Activated B cell treated with CpG ODN at 0.5 μM for 24 hours (primary cell): ENCODE data around the gene XPR1. TPM values are rescaled to one million over a fixed set of nuclear protein-coding genes. Genes with fewer than 3 reads are reported as not detected.

ENCODE experiments used
- ATAC-seq: fragments of 200-7000 bp; cut with Tn5 transposase; one replicate; pipeline ENCODE4 v1.10.0; 2021; ENCODE audit warnings: low read depth, mild to moderate bottlenecking, moderate library complexity
- CTCF ChIA-PET: fragments of 350-600 bp; sonication (Branson Sonifier 250); formaldehyde crosslinking; loops from one replicate; lab custom pipeline; 2021; ENCODE audit warnings: antibody characterized with exemption; lab: Charles Lee
- POLR2A ChIA-PET: fragments of 350-600 bp; sonication (Branson Sonifier 250); formaldehyde crosslinking; loops from one replicate; lab custom pipeline; 2021; ENCODE audit warnings: antibody characterized with exemption; lab: Charles Lee
- DNase-seq: peaks from one replicate; pipeline ENCODE4 v3.0.0; 2022
- H3K27ac Mint-ChIP-seq: one replicate; pipeline ENCODE4 v1.8.0; 2020; ENCODE audit warnings: mixed read lengths
- H3K27me3 Mint-ChIP-seq: one replicate; pipeline ENCODE4 v1.8.0; 2021; ENCODE audit warnings: mixed read lengths
- H3K36me3 Mint-ChIP-seq: one replicate; pipeline ENCODE4 v1.8.0; 2021; ENCODE audit warnings: low read depth, mixed read lengths
- H3K4me1 Mint-ChIP-seq: one replicate; pipeline ENCODE4 v1.8.0; 2021; ENCODE audit warnings: mixed read lengths
- H3K4me3 Mint-ChIP-seq: one replicate; pipeline ENCODE4 v1.8.0; 2020; ENCODE audit warnings: mild to moderate bottlenecking, mixed read lengths
- H3K9me3 Mint-ChIP-seq: one replicate; pipeline ENCODE4 v1.8.0; 2020; ENCODE audit warnings: mixed read lengths
- intact Hi-C: fragments of 100-400 bp; cut with micrococcal nuclease; formaldehyde crosslinking; loops from one replicate; pipeline ENCODE4 v1.15.1; 2024
- total RNA-seq: library from RNA; stranded (reverse); gene quantifications from 2 replicates; pipeline ENCODE4 v1.2.3, GENCODE V29; 2022
- TF ChIP-seq, protein P1 (sequence below): fragments of 200-600 bp; IDR thresholded peaks from one replicate; pipeline ENCODE4 v1.8.0; 2022; ENCODE audit warnings: antibody characterized with exemption, mild to moderate bottlenecking

XPR1 gene
- total RNA-seq, 1 donor from 2014 or later, result 20.4 TPM

DNA sequence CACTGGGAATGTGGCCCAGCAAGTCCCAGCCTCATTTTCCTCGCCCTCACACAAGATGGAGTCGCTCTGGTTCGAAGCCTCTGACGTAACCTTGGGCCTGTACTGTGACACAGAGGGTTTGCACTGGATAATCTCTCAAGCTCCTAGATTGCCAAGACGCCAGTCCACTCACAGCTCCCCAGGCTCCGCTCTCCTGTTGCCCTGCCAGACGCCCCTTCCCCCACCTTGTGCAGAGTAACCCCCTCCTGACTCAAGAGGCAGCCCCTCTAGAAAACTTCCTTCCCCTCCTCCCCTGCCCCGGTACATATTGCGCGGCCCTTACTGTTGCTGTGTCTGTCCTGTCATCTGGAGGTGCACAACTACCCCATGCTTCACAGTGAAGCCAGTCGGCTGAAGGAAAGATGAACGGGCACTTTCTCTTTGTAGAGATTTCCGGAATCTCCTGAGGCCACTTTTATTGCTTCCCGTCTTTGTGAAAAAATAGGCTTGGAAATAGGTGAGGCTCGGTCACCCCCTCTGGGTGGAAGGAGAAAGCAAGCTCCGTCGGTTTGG, 279.9 kb downstream of the XPR1 start:
- peak overlapping the region; percentile 63 for H3K4me3 Mint-ChIP-seq
- no peaks in the 10 kb centered on the region for H3K9me3 Mint-ChIP-seq
- ChIA-PET POLR2A (no interaction called here), CTCF (no interaction called here)
- ATAC-seq (no peak), DNase-seq (no peak)
- intact Hi-C loops, result no loop called here
- TF ChIP-seq, protein P1, sequence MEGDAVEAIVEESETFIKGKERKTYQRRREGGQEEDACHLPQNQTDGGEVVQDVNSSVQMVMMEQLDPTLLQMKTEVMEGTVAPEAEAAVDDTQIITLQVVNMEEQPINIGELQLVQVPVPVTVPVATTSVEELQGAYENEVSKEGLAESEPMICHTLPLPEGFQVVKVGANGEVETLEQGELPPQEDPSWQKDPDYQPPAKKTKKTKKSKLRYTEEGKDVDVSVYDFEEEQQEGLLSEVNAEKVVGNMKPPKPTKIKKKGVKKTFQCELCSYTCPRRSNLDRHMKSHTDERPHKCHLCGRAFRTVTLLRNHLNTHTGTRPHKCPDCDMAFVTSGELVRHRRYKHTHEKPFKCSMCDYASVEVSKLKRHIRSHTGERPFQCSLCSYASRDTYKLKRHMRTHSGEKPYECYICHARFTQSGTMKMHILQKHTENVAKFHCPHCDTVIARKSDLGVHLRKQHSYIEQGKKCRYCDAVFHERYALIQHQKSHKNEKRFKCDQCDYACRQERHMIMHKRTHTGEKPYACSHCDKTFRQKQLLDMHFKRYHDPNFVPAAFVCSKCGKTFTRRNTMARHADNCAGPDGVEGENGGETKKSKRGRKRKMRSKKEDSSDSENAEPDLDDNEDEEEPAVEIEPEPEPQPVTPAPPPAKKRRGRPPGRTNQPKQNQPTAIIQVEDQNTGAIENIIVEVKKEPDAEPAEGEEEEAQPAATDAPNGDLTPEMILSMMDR, result no peak
- H3K27me3 Mint-ChIP-seq, result peaks cover 36% of the 10 kb centered on the region
- peaks cover 15% of the 10 kb centered on the region for H3K4me1 Mint-ChIP-seq
- no peaks in the 10 kb centered on the region for H3K36me3 Mint-ChIP-seq
- H3K27ac Mint-ChIP-seq, result no peak overlapping the region

DNA sequence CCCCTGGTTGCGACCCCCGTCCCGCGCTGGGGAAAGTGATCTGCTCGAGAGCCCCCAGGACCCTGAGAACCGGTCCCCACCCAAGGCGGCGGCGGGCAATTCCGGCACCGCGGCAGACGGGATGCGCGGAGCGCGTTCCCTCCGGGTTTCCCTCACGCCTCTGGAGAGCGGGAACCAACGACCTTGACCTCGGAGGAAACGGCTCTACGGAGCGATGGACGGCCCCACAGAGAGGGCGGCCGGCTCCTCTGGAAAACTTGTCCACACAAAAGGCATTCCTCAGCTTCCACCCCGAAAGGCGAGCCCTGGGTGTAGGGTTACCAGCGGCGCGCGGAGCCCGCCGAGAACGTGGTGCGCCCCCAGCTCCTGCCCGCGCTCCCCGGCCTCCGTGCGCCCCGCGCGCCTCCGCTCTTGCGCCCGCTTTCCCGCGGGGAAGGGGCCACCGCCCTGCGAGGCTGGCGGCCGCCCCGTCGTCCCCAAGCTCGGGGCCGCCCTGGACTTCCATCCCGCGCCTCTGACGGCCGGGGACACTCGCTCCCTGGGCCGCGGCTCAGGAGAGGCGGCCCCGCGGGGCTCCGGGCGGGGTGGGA, 280.5 kb downstream of the XPR1 start:
- DNase-seq (no peak), ATAC-seq (no peak)
- Mint-ChIP-seq H3K4me1 (peaks cover 15% of the 10 kb centered on the region), H3K9me3 (no peaks in the 10 kb centered on the region), H3K36me3 (no peaks in the 10 kb centered on the region), H3K27me3 (peaks cover 36% of the 10 kb centered on the region), H3K27ac (no peak overlapping the region), H3K4me3 (peak overlapping the region; percentile 63)
- ChIA-PET CTCF (no interaction called here), POLR2A (no interaction called here)
- intact Hi-C loops, result no loop called here
- TF ChIP-seq, protein P1, result no peak

DNA sequence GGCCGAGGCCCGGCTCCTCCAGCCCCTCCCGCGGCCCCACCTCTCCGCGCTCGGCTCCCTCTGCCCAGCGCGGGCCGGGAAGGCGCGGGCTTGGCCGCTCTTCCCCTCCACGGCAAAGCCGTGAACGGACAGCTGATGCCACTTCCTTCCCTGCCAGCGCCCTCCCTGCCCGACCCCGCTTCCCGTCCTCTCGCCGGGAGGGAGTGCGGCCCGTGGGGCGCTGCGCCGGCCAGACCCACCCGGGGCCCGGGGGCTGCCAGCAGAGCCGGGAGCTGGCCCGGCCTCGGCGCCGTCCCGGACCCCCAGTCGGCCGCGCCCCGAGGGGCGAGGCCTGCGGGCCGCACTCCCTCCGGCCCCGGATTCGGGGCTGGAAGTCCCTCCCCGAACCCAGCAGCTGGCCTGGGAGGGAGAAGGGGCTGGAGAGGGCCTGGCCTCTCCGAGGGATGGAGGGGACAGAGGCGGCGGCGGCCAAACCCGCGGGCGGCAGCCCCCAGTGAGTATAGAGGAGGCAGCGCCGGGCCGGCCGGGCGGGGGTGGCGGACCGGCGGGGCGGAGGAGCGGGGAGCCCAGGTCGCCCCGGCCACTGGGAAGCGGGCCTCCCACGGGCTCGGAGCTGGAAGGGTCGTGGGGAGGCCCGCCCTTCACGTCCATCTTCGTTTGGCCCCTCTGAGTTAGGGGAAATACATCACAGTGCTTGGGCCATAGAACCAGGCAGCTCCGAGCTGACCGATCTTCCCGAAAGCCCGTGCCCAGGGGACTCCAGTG, 281.2 kb downstream of the XPR1 start, which contains the start of gene KIAA1614:
Gene KIAA1614, plus strand, starts transcription at position 97 of the 765 bp plus-strand sequence. Its CDS starts 347 bp downstream, at position 444.
- TF ChIP-seq, protein P1, result no peak
- Mint-ChIP-seq H3K9me3 (no peaks in the 10 kb centered on the region), H3K4me3 (peak within 1 kb of the TSS; percentile 64), H3K27me3 (peaks cover 36% of the 10 kb centered on the region), H3K27ac (no peak within 1 kb of the TSS), H3K4me1 (peaks cover 15% of the 10 kb centered on the region), H3K36me3 (no peaks in the 10 kb centered on the region)
- ChIA-PET CTCF (no interaction called here), POLR2A (no interaction called here)
- DNase-seq, result no peak
- intact Hi-C loops, result no loop called here
- peak; percentile 14 for ATAC-seq

DNA sequence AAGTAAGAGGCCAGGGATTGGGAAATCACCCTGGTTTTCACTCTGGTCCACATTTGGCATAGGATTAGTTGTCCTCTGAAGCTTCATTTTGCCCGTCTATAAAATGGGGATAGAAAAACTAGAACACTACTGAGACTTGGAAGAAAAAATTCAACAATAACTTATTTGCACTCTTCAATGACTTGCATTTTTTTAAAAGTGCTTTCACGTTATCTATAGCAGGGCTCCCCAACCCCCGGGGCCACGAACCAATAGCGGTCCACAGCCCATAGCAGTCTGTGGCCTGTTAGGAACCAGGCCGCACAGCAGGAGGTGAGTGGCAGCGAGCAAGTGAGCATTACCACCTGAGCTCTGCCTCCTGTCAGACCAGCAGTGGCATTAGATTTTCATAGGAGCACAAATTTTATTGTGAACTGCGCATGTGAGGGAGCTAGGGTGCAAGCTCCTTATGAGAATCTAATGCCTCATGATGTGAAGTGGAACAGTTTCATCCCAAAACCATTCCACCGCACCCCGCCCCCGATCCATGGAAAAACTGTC, 283.7 kb downstream of the XPR1 start:
- ChIA-PET CTCF (no interaction called here), POLR2A (no interaction called here)
- Mint-ChIP-seq H3K27ac (no peak overlapping the region), H3K4me3 (no peak overlapping the region), H3K9me3 (no peaks in the 10 kb centered on the region), H3K4me1 (peaks cover 15% of the 10 kb centered on the region), H3K36me3 (no peaks in the 10 kb centered on the region), H3K27me3 (peaks cover 37% of the 10 kb centered on the region)
- intact Hi-C loops, result no loop called here
- no peak for DNase-seq
- no peak for ATAC-seq
- TF ChIP-seq, protein P1, result no peak
